Tibial nerve (tissue), 4 donors: ENCODE measurements around the gene TFRC. TPM values are rescaled to one million over a fixed set of nuclear protein-coding genes. Genes with fewer than 3 reads are reported as not detected.

ENCODE experiments used
- DNase-seq, 2 donors: peaks; one replicate each; pipeline ENCODE4 v3.0.0-alpha.2; 2019; ENCODE audit warnings: low spot score in 2 of 2
- H3K27ac ChIP-seq, 4 donors: fragments of 200-600 bp; sonication (generic) in 3 of 4; one replicate each; pipeline ENCODE4 v1.5.1; 2017 to 2019; ENCODE audit warnings: mild to moderate bottlenecking in 1 of 4
- H3K27me3 ChIP-seq, 2 donors: fragments of 200-600 bp; sonication (generic) in 1 of 2; one replicate each; pipeline versions ENCODE4 v1.5.1 to v1.6.0; 2017 to 2019
- H3K36me3 ChIP-seq, 3 donors: fragments of 200-600 bp; sonication (generic); one replicate each; pipeline ENCODE4 v1.5.1; 2018 to 2019
- H3K4me1 ChIP-seq, 4 donors: fragments of 200-600 bp; sonication (generic) in 3 of 4; one replicate each; pipeline ENCODE4 v1.5.1; 2017 to 2019
- H3K4me3 ChIP-seq, 4 donors: fragments of 200-600 bp; sonication (generic) in 3 of 4; one replicate each; pipeline ENCODE4 v1.5.1; 2017 to 2019; ENCODE audit warnings: mild to moderate bottlenecking in 1 of 4, moderate library complexity in 1 of 4
- H3K9me3 ChIP-seq, 4 donors: fragments of 200-600 bp; sonication (generic) in 3 of 4; one replicate each; pipeline ENCODE4 v1.5.1; 2017 to 2019
- CTCF ChIP-seq, 5 experiments: fragments of 200-600 bp in 3 of 5; fragments of 450-650 bp in 2 of 5; sonication (generic) in 3 of 5; IDR thresholded peaks; one replicate each; pipeline ENCODE4 v1.5.1; 2016 to 2019; ENCODE audit warnings: antibody characterized with exemption in 5 of 5, mild to moderate bottlenecking in 3 of 5, moderate library complexity in 2 of 5
- EP300 ChIP-seq, 2 donors: sonication (generic); formaldehyde crosslinking; IDR thresholded peaks; one replicate each; pipeline ENCODE4 v1.6.1; 2017; ENCODE audit warnings: antibody characterized with exemption in 2 of 2, mild to moderate bottlenecking in 1 of 2
- POLR2A ChIP-seq, 2 donors: fragments of 450-650 bp; IDR thresholded peaks; one replicate each; pipeline ENCODE4 v1.6.1; 2017; ENCODE audit warnings: antibody characterized with exemption in 2 of 2, mild to moderate bottlenecking in 2 of 2, moderate library complexity in 2 of 2
- WGBS, 2 donors: methylation state at CpG; one replicate each; pipeline ENCODE4 v1.1.5; 2018; 5-methylcytosine and 5-hydroxymethylcytosine counted together
- total RNA-seq, 4 donors: library from RNA; depleted of rRNA; stranded (reverse); fragments of >200 nt; gene quantifications; one replicate each; pipeline ENCODE4 v1.1.0, GENCODE V29; 2016

TFRC gene
- total RNA-seq: 10 to 100 TPM; 36.7 to 86.7 (median 43.5) TPM

- TF ChIP-seq POLR2A (IDR thresholded peaks at IDR 0.05) (peak; percentile 90 to 97), EP300 (IDR thresholded peaks at IDR 0.05) (peak; percentile 91 to 97), CTCF (IDR thresholded peaks at IDR 0.05) (peak in 2 of 5 experiments; percentile 11 to 19)
- Histone ChIP-seq H3K27ac (peak within 1 kb of the TSS; percentile 69 to 97 (median 90)), H3K36me3 (no peaks in the 10 kb centered on the region), H3K27me3 (no peaks in the 10 kb centered on the region), H3K9me3 (no peaks in the 10 kb centered on the region), H3K4me1 (peaks cover 0 to 25% (median 14%) of the 10 kb centered on the region in 4 donors), H3K4me3 (peak within 1 kb of the TSS; percentile 79 to 95 (median 84))
- WGBS, 2 donors: 1 to 2% methylated on average over 7 to 37 of the region's 67 CpGs
- peak; percentile 84 to 86 for DNase-seq
Observed at GRCh38 chr3:196081834-196082618, at the start of gene TFRC. TSS of gene TFRC (minus strand) at chr3:196082090. CDS start at chr3:196077099, 4,991 bp downstream.

GRCh38 chr3:196128172-196128843 is 46.4 kb upstream of the TFRC start:
- no peaks in the 10 kb centered on the region for H3K36me3 ChIP-seq
- no peaks in the 10 kb centered on the region for H3K27me3 ChIP-seq
- no peak overlapping the region for H3K4me3 ChIP-seq
- H3K4me1 ChIP-seq: peaks cover 0 to 10% (median 0%) of the 10 kb centered on the region in 4 donors
- no peak overlapping the region for H3K27ac ChIP-seq
- 88 to 93% methylated on average over 21 of the region's 21 CpGs for WGBS, 2 donors
- peaks cover 0 to 3% (median 0%) of the 10 kb centered on the region in 4 donors for H3K9me3 ChIP-seq
- TF ChIP-seq POLR2A (IDR thresholded peaks at IDR 0.05): no peak
- no peak for DNase-seq

- no peak for TF ChIP-seq POLR2A (IDR thresholded peaks at IDR 0.05)
- no peak for TF ChIP-seq CTCF (IDR thresholded peaks at IDR 0.05)
- TF ChIP-seq EP300 (IDR thresholded peaks at IDR 0.05): no peak
- no peaks in the 10 kb centered on the region for H3K27me3 ChIP-seq
- H3K27ac ChIP-seq: no peak overlapping the region
- no peak for DNase-seq
- WGBS, 2 donors: 47 to 50% methylated on average over 12 of the region's 12 CpGs
- H3K4me3 ChIP-seq: no peak overlapping the region
- peaks cover 0 to 10% (median 0%) of the 10 kb centered on the region in 4 donors for H3K4me1 ChIP-seq
- H3K9me3 ChIP-seq: peaks cover 0 to 3% (median 0%) of the 10 kb centered on the region in 4 donors
- no peaks in the 10 kb centered on the region for H3K36me3 ChIP-seq
Observed at GRCh38 chr3:196127308-196128040, 45.6 kb upstream of the TFRC start.

- H3K27ac ChIP-seq: no peak overlapping the region
- peaks cover 0 to 10% (median 0%) of the 10 kb centered on the region in 4 donors for H3K4me1 ChIP-seq
- no peak overlapping the region for H3K4me3 ChIP-seq
- no peaks in the 10 kb centered on the region for H3K27me3 ChIP-seq
- whole genome bisulfite sequencing, 2 donors: 92 to 93% methylated on average over 5 of the region's 5 CpGs
- TF ChIP-seq POLR2A (IDR thresholded peaks at IDR 0.05): no peak
- no peak for TF ChIP-seq CTCF (IDR thresholded peaks at IDR 0.05)
- no peak for DNase-seq
- H3K36me3 ChIP-seq: no peaks in the 10 kb centered on the region
- peaks cover 0 to 3% (median 0%) of the 10 kb centered on the region in 4 donors for H3K9me3 ChIP-seq
Observed at GRCh38 chr3:196124608-196125007, 42.7 kb upstream of the TFRC start.

GRCh38 chr3:196122688-196123046 is 40.8 kb upstream of the TFRC start:
- 90% methylated on average over 8 of the region's 8 CpGs for WGBS, 2 donors
- Histone ChIP-seq H3K27ac (no peak overlapping the region), H3K4me3 (no peak overlapping the region), H3K27me3 (no peaks in the 10 kb centered on the region), H3K36me3 (no peaks in the 10 kb centered on the region), H3K4me1 (peaks cover 0 to 6% (median 0%) of the 10 kb centered on the region in 4 donors), H3K9me3 (peaks cover 0 to 3% (median 0%) of the 10 kb centered on the region in 4 donors)
- no peak for TF ChIP-seq POLR2A (IDR thresholded peaks at IDR 0.05)
- TF ChIP-seq EP300 (IDR thresholded peaks at IDR 0.05): no peak
- DNase-seq: no peak
